SK-N-SH (cell line): Measurements from ENCODE around the gene PRELP. TPM values are rescaled to one million over a fixed set of nuclear protein-coding genes. Genes with fewer than 3 reads are reported as not detected.

ENCODE experiments used
- CTCF ChIA-PET: fragments of 300-600, 350-600 bp; formaldehyde crosslinking; extraction: SDS; loops from one replicate; lab custom pipeline; 2021; lab: Yijun Ruan, JAX
- POLR2A ChIA-PET: fragments of 350-600 bp; sonication (Branson Sonifier 250); formaldehyde crosslinking; extraction: SDS; loops from one replicate; lab custom pipeline; 2020; ENCODE audit warnings: antibody characterized with exemption, inconsistent platforms; lab: Yijun Ruan, JAX
- DNase-seq: peaks from one replicate; pipeline ENCODE4 v3.0.0; 2012
- H2AFZ ChIP-seq: fragments of 200-600 bp; sonication (generic); 2 replicates; pipeline ENCODE4 v1.8.1; 2016; ENCODE audit warnings: antibody characterized with exemption, mild to moderate bottlenecking, low read depth
- H3F3A ChIP-seq: fragments of 200-600 bp; sonication (generic); replicated peaks from 2 replicates; pipeline ENCODE3; 2016; ENCODE audit warnings: antibody characterized with exemption, mild to moderate bottlenecking; ENCODE audit not compliant: insufficient read depth
- H3K27ac ChIP-seq, 2 experiments: fragments of 200-500 bp in 1 of 2; fragments of 200-600 bp in 1 of 2; sonication (Bioruptor generic) in 1 of 2; sonication (generic), shearing (Covaris generic) in 1 of 2; 2 replicates each; pipeline versions ENCODE4 v1.5.1 to v1.6.1; 2014 to 2016; ENCODE audit warnings: low read depth in 2 of 2, inconsistent platforms in 1 of 2, low read length in 1 of 2, mild to moderate bottlenecking in 1 of 2, mixed read lengths in 1 of 2
- H3K27me3 ChIP-seq: fragments of 200-600 bp; sonication (generic), shearing (Covaris generic); 2 replicates; pipeline ENCODE4 v1.6.1; 2016; ENCODE audit warnings: mixed run types; ENCODE audit not compliant: insufficient read depth
- H3K36me3 ChIP-seq, 2 experiments: fragments of 200-500 bp in 1 of 2; fragments of 200-600 bp in 1 of 2; sonication (Bioruptor generic) in 1 of 2; sonication (generic) in 1 of 2; replicated peaks in 1 of 2; 2 replicates each; pipeline versions ENCODE3 to v1.5.1; 2014 to 2016; ENCODE audit warnings: low read length in 1 of 2, mild to moderate bottlenecking in 1 of 2; ENCODE audit not compliant: insufficient read depth in 2 of 2, control insufficient read depth in 1 of 2
- H3K4me1 ChIP-seq, 2 experiments: fragments of 200-500 bp in 1 of 2; fragments of 200-600 bp in 1 of 2; sonication (Bioruptor generic) in 1 of 2; sonication (generic), shearing (Covaris generic) in 1 of 2; 2 replicates each; pipeline versions ENCODE4 v1.5.1 to v1.6.1; 2014 to 2016; ENCODE audit warnings: low read depth in 1 of 2, low read length in 1 of 2, mixed run types in 1 of 2; ENCODE audit not compliant: insufficient read depth in 2 of 2, control insufficient read depth in 1 of 2
- H3K4me2 ChIP-seq: fragments of 200-600 bp; sonication (generic), shearing (Covaris generic); 2 replicates; pipeline ENCODE4 v1.6.1; 2017; ENCODE audit warnings: mixed run types
- H3K4me3 ChIP-seq, 2 experiments: fragments of 200-500 bp in 1 of 2; fragments of 200-600 bp in 1 of 2; sonication (Bioruptor generic) in 1 of 2; sonication (generic), shearing (Covaris generic) in 1 of 2; 2 replicates each; pipeline versions ENCODE4 v1.5.1 to v1.8.1; 2014 to 2016; ENCODE audit warnings: low read depth in 2 of 2, inconsistent platforms in 1 of 2, low read length in 1 of 2, mild to moderate bottlenecking in 1 of 2, mixed read lengths in 1 of 2, moderate library complexity in 1 of 2
- H3K79me2 ChIP-seq: fragments of 200-600 bp; sonication (generic); 2 replicates; pipeline ENCODE4 v1.8.1; 2017; ENCODE audit warnings: mild to moderate bottlenecking; ENCODE audit not compliant: insufficient read depth
- H3K9ac ChIP-seq: fragments of 200-600 bp; sonication (generic); 2 replicates; pipeline ENCODE4 v1.6.1; 2017; ENCODE audit warnings: mixed run types
- H3K9me2 ChIP-seq: fragments of 200-600 bp; sonication (generic); 2 replicates; pipeline ENCODE4 v1.6.1; 2017; ENCODE audit warnings: mixed run types
- H3K9me3 ChIP-seq: fragments of 200-600 bp; sonication (generic); 2 replicates; pipeline ENCODE4 v1.6.1; 2017; ENCODE audit warnings: mixed run types, mild to moderate bottlenecking, moderate library complexity
- H4K20me1 ChIP-seq: fragments of 200-600 bp; sonication (generic); 2 replicates; pipeline ENCODE4 v1.6.1; 2017; ENCODE audit warnings: mild to moderate bottlenecking, mixed run types; ENCODE audit not compliant: insufficient read depth
- CHD2 ChIP-seq: fragments of 150-350 bp; IDR thresholded peaks from 2 replicates; pipeline ENCODE4 v1.6.1; 2018; ENCODE audit warnings: low read length; ENCODE audit not compliant: partially characterized antibody
- ELF1 ChIP-seq: IDR thresholded peaks from 2 replicates; pipeline ENCODE4 v1.4.0; 2012
- EP300 ChIP-seq, 2 experiments: IDR thresholded peaks; 2 replicates each; pipeline versions ENCODE4 v1.4.0 to v1.6.1; 2012; ENCODE audit warnings: borderline replicate concordance in 1 of 2, low read depth in 1 of 2, low read length in 1 of 2
- EZH2phosphoT487 ChIP-seq: fragments of 200-600 bp; sonication (generic); IDR thresholded peaks from 2 replicates; pipeline ENCODE4 v1.6.1; 2017; ENCODE audit warnings: low read depth, mixed run types, mild to moderate bottlenecking, antibody characterized with exemption, moderate library complexity, borderline replicate concordance
- FOSL2 ChIP-seq: IDR thresholded peaks from 2 replicates; pipeline ENCODE4 v1.4.0; 2012; ENCODE audit warnings: low read depth, mild to moderate bottlenecking, moderate library complexity, borderline replicate concordance
- FOXJ3 ChIP-seq: sonication (generic); formaldehyde crosslinking; IDR thresholded peaks from 2 replicates; pipeline ENCODE4 v1.5.1; 2020; ENCODE audit warnings: mild to moderate bottlenecking, missing genetic modification reagents
- GABPA ChIP-seq: IDR thresholded peaks from 2 replicates; pipeline ENCODE4 v1.4.0; 2012; ENCODE audit warnings: low read depth, mild to moderate bottlenecking
- RFX5 ChIP-seq: IDR thresholded peaks from 2 replicates; pipeline ENCODE4 v1.6.1; 2012; ENCODE audit warnings: mild to moderate bottlenecking, improper control_type of control experiment, low read length
- RXRA ChIP-seq: IDR thresholded peaks from 2 replicates; pipeline ENCODE4 v1.4.0; 2012; ENCODE audit warnings: low read depth, mild to moderate bottlenecking, borderline replicate concordance
- SIN3A ChIP-seq: IDR thresholded peaks from 2 replicates; pipeline ENCODE4 v1.6.1; 2012; ENCODE audit warnings: low read depth, mild to moderate bottlenecking, low read length, moderate library complexity, borderline replicate concordance
- TAF1 ChIP-seq: IDR thresholded peaks from 2 replicates; pipeline ENCODE4 v1.6.1; 2012; ENCODE audit warnings: low read depth, mild to moderate bottlenecking, low read length, moderate library complexity, borderline replicate concordance
- USF1 ChIP-seq: IDR thresholded peaks from 2 replicates; pipeline ENCODE4 v1.4.0; 2012; ENCODE audit warnings: low read depth, borderline replicate concordance
- YY1 ChIP-seq: IDR thresholded peaks from 2 replicates; pipeline ENCODE4 v1.4.0; 2012; ENCODE audit warnings: low read depth, mild to moderate bottlenecking
- ZBTB33 ChIP-seq: IDR thresholded peaks from 2 replicates; pipeline ENCODE4 v1.4.0; 2012; ENCODE audit warnings: low read depth, borderline replicate concordance
- WGBS: methylation state at CpG from one replicate; pipeline ENCODE4 v1.1.6; 2017; ENCODE audit warnings: low lambda C conversion rate; 5-methylcytosine and 5-hydroxymethylcytosine counted together
- polyA plus RNA-seq, 3 experiments: library from polyadenylated mRNA; depleted of rRNA; stranded (reverse); fragments of >200 nt; gene quantifications; 2 replicates each; pipeline ENCODE4 v1.2.3, GENCODE V29; 2012

Gene PRELP
- polyA plus RNA-seq, 1 of the 3 experiments (the other 2 are of a cell fraction): 0.48 TPM

- no peak for TF ChIP-seq ZBTB33
- TF ChIP-seq YY1: no peak
- TF ChIP-seq TAF1: no peak
- no peak for TF ChIP-seq SIN3A
- no peak for TF ChIP-seq RFX5
- no peak for TF ChIP-seq GABPA
- TF ChIP-seq CHD2: no peak
- TF ChIP-seq FOXJ3: no peak
- TF ChIP-seq ELF1: no peak
- TF ChIP-seq RXRA: no peak
- no peak for TF ChIP-seq USF1
- TF ChIP-seq EZH2phosphoT487: no peak
- TF ChIP-seq EP300 (IDR thresholded peaks at IDR 0.05; ENCODE audit: borderline replicate concordance in 1 of 2, low read depth in 1 of 2, low read length in 1 of 2): no peak
- TF ChIP-seq FOSL2: no peak
- ChIA-PET CTCF (interaction anchor here (1.0 to 2.9 kb wide), 6 partner anchors 11 to 185 kb away, joined by 3 to 15 read pairs (median 6); no protein-coding TSS in a partner anchor), POLR2A (no interaction called here)
- Histone ChIP-seq H3K9ac (no peak overlapping the region), H3K9me2 (no peaks in the 10 kb centered on the region), H4K20me1 (no peaks in the 10 kb centered on the region), H3K4me1 (peaks cover 0 to 16% of the 10 kb centered on the region in 2 experiments; a peak in 3 of 4 replicates), H2AFZ (no peak overlapping the region), H3K4me3 (no peak overlapping the region), H3F3A (no peaks in the 10 kb centered on the region), H3K27me3 (peaks cover 8% of the 10 kb centered on the region; the same call in 1 of the 2 replicates), H3K4me2 (no peak overlapping the region), H3K27ac (no peak overlapping the region), H3K9me3 (no peaks in the 10 kb centered on the region), H3K36me3 (no peaks in the 10 kb centered on the region), H3K79me2 (no peaks in the 10 kb centered on the region)
- DNase-seq: peak; percentile 48
- WGBS: 22% methylated on average over 2 of the region's 2 CpGs
Observed at GRCh38 chr1:203451836-203452784, 23.5 kb upstream of the PRELP start.
